Thoracic aorta (tissue), 2 donors: ENCODE results near the gene TMEM106C. TPM values are rescaled to one million over a fixed set of nuclear protein-coding genes. Genes with fewer than 3 reads are reported as not detected.

ENCODE experiments used
- ATAC-seq: fragments of 150-250 bp; one replicate; pipeline ENCODE4 v1.8.0; 2017; ENCODE audit warnings: low read depth; ENCODE audit not compliant: insufficient number of reproducible peaks, low FRiP score
- DNase-seq: peaks from one replicate; pipeline ENCODE4 v3.0.0-alpha.2; 2020; ENCODE audit warnings: low spot score
- H3K27ac ChIP-seq, 2 donors: fragments of 200-600 bp; sonication (generic); 1 replicate in 1 of 2; 2 replicates in 1 of 2; pipeline ENCODE4 v1.5.1; 2016; ENCODE audit warnings: mild to moderate bottlenecking in 2 of 2, moderate library complexity in 2 of 2
- H3K27me3 ChIP-seq: fragments of 200-600 bp; sonication (generic); replicated peaks from 2 replicates; pipeline ENCODE4 v1.6.0; 2016; ENCODE audit warnings: mild to moderate bottlenecking; ENCODE audit not compliant: insufficient read depth
- H3K36me3 ChIP-seq: fragments of 200-600 bp; sonication (generic); one replicate; pipeline ENCODE4 v1.5.1; 2016
- H3K4me1 ChIP-seq, 2 donors: fragments of 200-600 bp; sonication (generic); 1 replicate in 1 of 2; 2 replicates in 1 of 2; pipeline versions ENCODE4 v1.5.1 to v1.6.0; 2016; ENCODE audit warnings: low read depth in 2 of 2, mild to moderate bottlenecking in 1 of 2; ENCODE audit not compliant: control insufficient read depth in 1 of 2
- H3K4me3 ChIP-seq: fragments of 200-600 bp; sonication (generic); 2 replicates; pipeline ENCODE4 v1.5.1; 2016; ENCODE audit warnings: mild to moderate bottlenecking
- H3K9me3 ChIP-seq: fragments of 200-600 bp; sonication (generic); 2 replicates; pipeline ENCODE4 v1.5.1; 2016
- CTCF ChIP-seq: fragments of 200-600 bp; sonication (generic); IDR thresholded peaks from one replicate; pipeline ENCODE4 v1.5.1; 2019; ENCODE audit warnings: antibody characterized with exemption
- total RNA-seq, 2 donors: library from RNA; depleted of rRNA; stranded (reverse); fragments of >200 nt; gene quantifications; one replicate each; pipeline versions ENCODE4 v1.1.0 to v1.2.3, GENCODE V29; 2016

The TMEM106C gene
- total RNA-seq, 2 donors from 2014 or later = 48.1 to 149 TPM

GRCh38 chr12:47931187-47931586 lies 32.2 kb upstream of the TMEM106C start:
- H3K36me3 ChIP-seq = no peaks in the 10 kb centered on the region
- ATAC-seq (no peak), DNase-seq (no peak)
- H3K4me3 ChIP-seq = no peak overlapping the region
- no peaks in the 10 kb centered on the region for H3K9me3 ChIP-seq
- TF ChIP-seq CTCF = no peak
- H3K4me1 ChIP-seq = no peaks in the 10 kb centered on the region
- no peak overlapping the region for H3K27ac ChIP-seq
- H3K27me3 ChIP-seq = no peaks in the 10 kb centered on the region

- no peak for ATAC-seq
- Histone ChIP-seq H3K9me3 (no peaks in the 10 kb centered on the region), H3K27me3 (no peaks in the 10 kb centered on the region), H3K36me3 (no peaks in the 10 kb centered on the region), H3K27ac (no peak overlapping the region), H3K4me1 (no peaks in the 10 kb centered on the region), H3K4me3 (no peak overlapping the region)
- TF ChIP-seq CTCF = no peak
- DNase-seq = no peak
Measured at GRCh38 chr12:47935184-47935583, 28.2 kb upstream of the TMEM106C start.

GRCh38 chr12:47938093-47938492 lies 25.3 kb upstream of the TMEM106C start:
- DNase-seq (no peak), ATAC-seq (no peak)
- no peak for TF ChIP-seq CTCF
- Histone ChIP-seq H3K27ac (no peak overlapping the region), H3K27me3 (no peaks in the 10 kb centered on the region), H3K36me3 (no peaks in the 10 kb centered on the region), H3K4me3 (no peak overlapping the region), H3K9me3 (no peaks in the 10 kb centered on the region), H3K4me1 (peaks cover 0 to 4% of the 10 kb centered on the region in 2 donors)

- no peak for ATAC-seq
- Histone ChIP-seq H3K27me3 (no peaks in the 10 kb centered on the region), H3K27ac (no peak overlapping the region), H3K36me3 (no peaks in the 10 kb centered on the region), H3K4me1 (peaks cover 0 to 4% of the 10 kb centered on the region in 2 donors), H3K4me3 (no peak overlapping the region), H3K9me3 (no peaks in the 10 kb centered on the region)
- DNase-seq = no peak
- no peak for TF ChIP-seq CTCF
Measured at GRCh38 chr12:47938594-47938993, 24.8 kb upstream of the TMEM106C start.

DNA sequence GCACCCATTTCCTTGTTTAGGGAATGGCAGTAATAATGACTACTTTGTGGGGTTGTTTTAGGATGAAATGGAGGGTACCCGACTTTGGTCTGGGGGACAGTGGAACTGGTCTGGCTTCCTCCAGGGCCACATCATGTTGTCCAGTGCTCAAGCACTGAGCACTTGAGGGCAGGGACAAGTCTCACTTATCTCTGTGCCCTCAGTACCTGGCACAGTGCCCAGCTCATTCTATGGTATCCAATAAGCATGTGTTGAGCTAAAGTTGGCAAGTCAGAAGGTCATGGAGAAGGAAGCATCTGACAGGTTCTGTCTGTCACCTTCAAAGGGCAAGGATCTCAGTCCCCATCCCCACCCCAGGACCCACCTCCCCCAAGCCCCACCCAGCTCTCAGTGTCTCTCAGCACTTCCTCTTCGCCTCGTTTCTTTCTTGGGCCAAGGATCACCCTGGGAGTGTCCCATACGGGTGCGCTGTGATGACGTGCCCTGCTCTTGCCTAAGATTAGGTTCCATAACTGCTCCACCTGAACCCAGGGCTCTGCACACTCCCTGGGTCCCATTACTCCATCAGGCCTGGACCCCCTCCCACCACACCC lies 24.3 kb upstream of the TMEM106C start:
- H3K27me3 ChIP-seq = no peaks in the 10 kb centered on the region
- H3K4me3 ChIP-seq = no peak overlapping the region
- no peaks in the 10 kb centered on the region for H3K36me3 ChIP-seq
- H3K4me1 ChIP-seq = peaks cover 0 to 4% of the 10 kb centered on the region in 2 donors
- no peak overlapping the region for H3K27ac ChIP-seq
- no peaks in the 10 kb centered on the region for H3K9me3 ChIP-seq
- ATAC-seq (no peak), DNase-seq (no peak)
- no peak for TF ChIP-seq CTCF
